Left ventricle myocardium superior (tissue), 1 donor: ENCODE measurements around the gene KCNT2. TPM values are rescaled to one million over a fixed set of nuclear protein-coding genes. Genes with fewer than 3 reads are reported as not detected.
"Not testable (repeated sequence)": the region's sequence is repeated elsewhere in the genome, so short reads cannot be mapped to it uniquely, and the experiment has no call there.

Experiments used
- ATAC-seq: fragments of 200-7000 bp; cut with Tn5 transposase; one replicate; pipeline ENCODE4 v1.9.1; 2020; ENCODE audit warnings: mild to moderate bottlenecking, moderate library complexity
- DNase-seq: peaks from one replicate; pipeline ENCODE4 v3.0.0-alpha.2; 2020
- intact Hi-C: fragments of 100-400 bp; cut with micrococcal nuclease; formaldehyde crosslinking; loops from one replicate; pipeline ENCODE4 v1.11.0; 2022
- total RNA-seq: library from RNA; stranded (reverse); fragmentation: NEBNext Ultra II Directional; extraction: Animal tissue kit (Norgen Biotek cat#: 25700); gene quantifications from one replicate; pipeline ENCODE4 v1.2.1, GENCODE V29; 2021
- donor health status: DM: no; HTN: yes; CAD: no; lungs with severe emphysema.

The KCNT2 gene
- total RNA-seq, 1 donor from 2014 or later: 1.7 TPM

- ATAC-seq (no peak), DNase-seq (no peak)
- intact Hi-C loops: no loop called here
Observed at GRCh38 chr1:196278816-196279215, 329.4 kb downstream of the KCNT2 start.

DNA sequence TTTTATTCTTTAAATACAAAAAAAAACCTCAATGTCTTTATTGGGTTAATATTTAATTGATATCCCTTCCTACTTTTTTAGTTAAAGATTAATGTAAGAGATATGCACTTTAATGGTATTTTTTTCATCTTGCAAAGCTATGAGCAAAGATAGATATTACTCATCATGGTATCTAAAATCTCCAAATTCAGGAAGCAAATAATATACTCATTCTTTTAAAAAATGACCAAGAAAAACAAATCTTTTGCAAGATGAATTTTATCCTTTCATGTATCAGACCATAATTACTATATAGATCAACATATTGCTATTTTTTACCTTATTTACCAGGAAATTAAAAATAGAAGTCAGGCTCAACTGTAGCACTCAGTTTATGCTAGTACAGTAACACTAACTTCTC is 330.4 kb downstream of the KCNT2 start:
- no peak for ATAC-seq
- intact Hi-C loops: no loop called here
- no peak for DNase-seq

GRCh38 chr1:196271212-196271947 is 336.9 kb downstream of the KCNT2 start:
- no peak for ATAC-seq
- intact Hi-C loops: no loop called here
- no peak for DNase-seq

DNA sequence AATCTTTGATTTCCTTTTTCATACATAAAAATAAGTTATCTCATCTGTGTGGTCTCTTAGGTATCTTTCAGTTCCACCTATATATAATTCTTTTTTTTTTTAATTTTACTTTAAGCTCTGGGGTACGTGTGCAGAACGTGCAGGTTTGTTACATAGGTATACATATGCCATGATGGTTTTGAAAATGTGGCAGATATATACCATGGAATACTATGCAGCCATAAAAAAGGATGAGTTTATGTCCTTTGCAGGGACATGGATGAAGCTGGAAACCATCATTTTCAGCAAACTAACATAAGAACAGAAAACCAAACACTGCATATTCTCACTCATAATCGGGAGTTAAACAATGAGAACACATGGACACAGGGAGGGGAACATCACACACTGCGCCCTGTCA is 345.2 kb downstream of the KCNT2 start:
- intact Hi-C loops, ATAC-seq, DNase-seq: not testable (repeated sequence)

- intact Hi-C loops: no loop called here
- ATAC-seq (no peak), DNase-seq (no peak)
Observed at GRCh38 chr1:196260270-196260669, 348.0 kb downstream of the KCNT2 start.

- intact Hi-C loops: no loop called here
- DNase-seq: no peak
- ATAC-seq: no peak
Observed at GRCh38 chr1:196259316-196259715, 348.9 kb downstream of the KCNT2 start.

GRCh38 chr1:196255762-196256161 is 352.5 kb downstream of the KCNT2 start:
- DNase-seq: no peak
- intact Hi-C loops: no loop called here
- ATAC-seq: no peak

DNA sequence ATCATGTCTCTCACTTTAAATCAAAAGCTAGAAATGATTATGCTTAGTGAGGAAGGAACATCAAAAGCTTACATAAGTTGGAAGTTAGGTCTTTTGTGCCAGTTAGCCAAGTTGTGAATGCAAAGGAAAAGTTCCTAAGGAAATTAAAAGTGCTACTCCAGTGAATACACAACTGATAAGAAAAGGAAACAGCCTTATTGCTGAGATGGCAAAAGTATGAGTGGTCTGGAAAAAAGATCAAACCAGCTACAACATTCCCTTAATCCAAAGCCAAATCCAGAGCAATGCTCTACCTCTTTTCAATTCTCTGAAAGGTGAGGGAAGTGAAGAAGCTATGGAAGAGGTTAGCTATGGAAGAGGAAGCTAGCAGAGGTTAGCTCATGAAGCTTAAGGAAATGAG is 378.7 kb downstream of the KCNT2 start:
- ATAC-seq (no peak), DNase-seq (no peak)
- intact Hi-C loops: no loop called here

GRCh38 chr1:196214866-196215265 is 393.4 kb downstream of the KCNT2 start:
- intact Hi-C loops: no loop called here
- no peak for ATAC-seq
- DNase-seq: no peak

- peak; percentile 30 for DNase-seq
- ATAC-seq: peak; percentile 73
- intact Hi-C loops: no loop called here
Observed at GRCh38 chr1:196209983-196210382, 398.3 kb downstream of the KCNT2 start.

GRCh38 chr1:196209265-196209664 is 399.0 kb downstream of the KCNT2 start:
- DNase-seq (no peak), ATAC-seq (peak; percentile 67)
- intact Hi-C loops: no loop called here

GRCh38 chr1:196207612-196208217 is 400.5 kb downstream of the KCNT2 start:
- no peak for ATAC-seq
- intact Hi-C loops: no loop called here
- no peak for DNase-seq

- DNase-seq (no peak), ATAC-seq (no peak)
- intact Hi-C loops: no loop called here
Observed at GRCh38 chr1:196205882-196206281, 402.4 kb downstream of the KCNT2 start.

DNA sequence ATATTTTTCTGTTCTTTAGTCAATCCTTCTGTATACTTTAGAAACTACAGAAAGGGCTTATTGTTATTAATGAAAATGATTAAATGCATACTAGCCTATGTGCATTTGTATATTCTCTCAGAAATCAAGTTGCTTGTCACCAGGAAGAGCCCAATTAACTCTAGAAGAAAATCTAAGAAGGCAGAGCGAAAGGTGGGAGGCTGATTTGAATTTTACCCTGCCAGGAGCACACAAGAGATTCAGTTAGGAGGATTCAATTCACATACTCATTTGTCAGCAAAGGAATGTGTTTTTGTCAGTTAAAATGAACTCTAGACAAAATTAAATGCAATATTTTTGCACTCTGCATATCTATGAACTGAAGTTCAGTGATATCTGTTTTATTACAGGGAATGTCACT is 411.8 kb downstream of the KCNT2 start:
- no peak for ATAC-seq
- no peak for DNase-seq
- intact Hi-C loops: no loop called here

- ATAC-seq (no peak), DNase-seq (no peak)
- intact Hi-C loops: no loop called here
Observed at GRCh38 chr1:196193896-196194559, 414.2 kb downstream of the KCNT2 start.

GRCh38 chr1:196183941-196184340 is 424.3 kb downstream of the KCNT2 start:
- intact Hi-C loops: no loop called here
- ATAC-seq: no peak
- DNase-seq: no peak

DNA sequence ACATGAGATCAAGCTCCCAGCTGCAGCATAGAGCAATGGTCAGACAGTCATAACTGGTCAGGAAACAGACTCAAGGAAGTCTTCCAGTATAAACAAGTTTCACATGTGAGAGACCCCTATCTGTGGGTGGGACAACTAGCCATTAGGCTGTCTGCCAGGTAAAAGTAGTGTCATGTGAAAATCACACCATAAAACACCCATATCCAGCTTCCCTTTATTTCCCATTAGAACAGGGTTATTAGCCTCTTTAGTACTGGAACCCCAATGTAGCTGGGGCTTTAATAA is 426.7 kb downstream of the KCNT2 start:
- DNase-seq: no peak
- no peak for ATAC-seq
- intact Hi-C loops: no loop called here

GRCh38 chr1:196180847-196181593 is 427.2 kb downstream of the KCNT2 start:
- ATAC-seq: no peak
- intact Hi-C loops: no loop called here
- DNase-seq: no peak

DNA sequence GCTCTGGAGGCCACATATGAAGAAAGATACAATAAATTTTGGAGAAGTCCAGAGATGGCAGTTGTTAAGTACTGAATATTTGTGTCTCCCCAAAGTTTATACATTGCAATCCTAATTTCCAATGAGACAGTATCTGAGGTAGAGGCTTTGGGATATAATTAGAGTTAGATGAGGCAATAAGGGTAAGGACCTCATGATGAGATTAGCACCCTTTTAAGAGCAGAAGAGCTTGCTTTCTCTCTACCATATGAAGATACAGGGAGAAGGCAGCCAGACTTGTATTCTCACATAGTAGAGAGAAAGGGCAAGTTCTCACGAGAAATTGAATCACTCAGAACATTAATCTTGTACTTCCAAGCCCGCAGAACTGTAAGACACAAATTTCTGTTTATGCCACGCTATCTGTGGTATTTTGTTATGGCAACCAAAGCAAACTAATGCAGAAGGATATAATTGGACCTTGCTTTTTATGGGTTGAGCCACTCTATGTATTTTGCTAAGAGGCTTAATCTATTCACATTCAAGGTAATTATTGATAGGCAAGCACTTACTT is 430.1 kb downstream of the KCNT2 start:
- intact Hi-C loops: no loop called here
- DNase-seq (no peak), ATAC-seq (no peak)
